Smooth muscle cell (in vitro differentiated cells): Measurements from ENCODE around the gene SMC6. TPM values are rescaled to one million over a fixed set of nuclear protein-coding genes. Genes with fewer than 3 reads are reported as not detected.

Experiments
- DNase-seq: peaks from one replicate; lab custom pipeline; 2025; ENCODE audit not compliant: unreplicated experiment; lab: John Stamatoyannopoulos, UW
- H2AFZ ChIP-seq: fragments of 200-600 bp; sonication (generic); 2 replicates; pipeline ENCODE4 v1.6.0; 2016; ENCODE audit warnings: antibody characterized with exemption, low read depth, mild to moderate bottlenecking
- H3F3A ChIP-seq: fragments of 200-600 bp; sonication (generic); 2 replicates; pipeline ENCODE4 v1.6.0; 2017; ENCODE audit warnings: antibody characterized with exemption, low read depth
- H3K27ac ChIP-seq: fragments of 200-600 bp; sonication (generic); 2 replicates; pipeline ENCODE4 v1.5.1; 2016; ENCODE audit warnings: low read depth, mild to moderate bottlenecking
- H3K27me3 ChIP-seq: fragments of 200-600 bp; sonication (generic); 2 replicates; pipeline ENCODE4 v1.6.1; 2016; ENCODE audit warnings: low read depth, mild to moderate bottlenecking
- H3K36me3 ChIP-seq: fragments of 200-600 bp; sonication (generic); 2 replicates; pipeline ENCODE4 v1.5.1; 2016; ENCODE audit warnings: low read depth
- H3K4me1 ChIP-seq: fragments of 200-600 bp; sonication (generic); 2 replicates; pipeline ENCODE4 v1.5.1; 2016; ENCODE audit warnings: low read depth
- H3K4me2 ChIP-seq: fragments of 200-600 bp; sonication (generic); 2 replicates; pipeline ENCODE4 v1.6.0; 2016; ENCODE audit warnings: mild to moderate bottlenecking
- H3K4me3 ChIP-seq: fragments of 200-600 bp; sonication (generic); 2 replicates; pipeline ENCODE4 v1.5.1; 2016; ENCODE audit warnings: mild to moderate bottlenecking
- H3K79me2 ChIP-seq: fragments of 200-600 bp; sonication (generic); 2 replicates; pipeline ENCODE4 v1.6.0; 2016; ENCODE audit warnings: low read depth, mild to moderate bottlenecking
- H3K9ac ChIP-seq: fragments of 200-600 bp; sonication (generic); 2 replicates; pipeline ENCODE4 v1.6.0; 2016; ENCODE audit warnings: low read depth
- H3K9me3 ChIP-seq: fragments of 200-600 bp; sonication (generic); replicated peaks from 2 replicates; pipeline ENCODE4 v1.5.1; 2016; ENCODE audit warnings: low read depth
- H4K20me1 ChIP-seq: fragments of 200-600 bp; sonication (generic); 2 replicates; pipeline ENCODE4 v1.6.0; 2016; ENCODE audit warnings: low read depth
- CTCF ChIP-seq: fragments of 200-600 bp; sonication (generic); IDR thresholded peaks from 2 replicates; pipeline ENCODE4 v1.5.1; 2017; ENCODE audit warnings: borderline replicate concordance, mild to moderate bottlenecking, antibody characterized with exemption; ENCODE audit not compliant: insufficient read depth, poor library complexity, severe bottlenecking
- WGBS: methylation state at CpG from one replicate; pipeline ENCODE4 v1.1.7; 2016; ENCODE audit warnings: low lambda C conversion rate; 5-methylcytosine and 5-hydroxymethylcytosine counted together
- polyA plus RNA-seq: library from polyadenylated mRNA; unstranded; fragments of >200 nt; fragmentation: Nextera tagmentation; extraction: Ambion mirVana; gene quantifications from 2 replicates; pipeline ENCODE4 v1.2.1, GENCODE V29; 2016
- total RNA-seq: library from RNA; depleted of rRNA; stranded (reverse); fragments of >200 nt; gene quantifications from 2 replicates; pipeline ENCODE4 v1.2.3, GENCODE V29; 2014

SMC6 gene
- total and polyA plus RNA-seq, 2 experiments from 2014 or later = 11.2 to 18.1 TPM

GRCh38 chr2:17646081-17646554, 107.5 kb downstream of the SMC6 start:
- no peak overlapping the region for H3K4me3 ChIP-seq
- H3K4me1 ChIP-seq = peaks cover 7% of the 10 kb centered on the region
- no peak overlapping the region for H3K9ac ChIP-seq
- no peaks in the 10 kb centered on the region for H3K27me3 ChIP-seq
- no peak for DNase-seq
- H4K20me1 ChIP-seq = no peaks in the 10 kb centered on the region
- peaks cover 7% of the 10 kb centered on the region for H3F3A ChIP-seq
- H3K4me2 ChIP-seq = peak overlapping the region; percentile 48
- no peaks in the 10 kb centered on the region for H3K9me3 ChIP-seq
- no peaks in the 10 kb centered on the region for H3K36me3 ChIP-seq
- H3K79me2 ChIP-seq = no peaks in the 10 kb centered on the region
- 4% methylated on average over 3 of the region's 3 CpGs for WGBS
- H3K27ac ChIP-seq = no peak overlapping the region
- no peak overlapping the region for H2AFZ ChIP-seq
- TF ChIP-seq CTCF = peak; percentile 76

GRCh38 chr2:17644997-17645720, 108.5 kb downstream of the SMC6 start:
- TF ChIP-seq CTCF = no peak
- H3K9ac ChIP-seq = no peak overlapping the region
- whole genome bisulfite sequencing = 77% methylated on average over 4 of the region's 4 CpGs
- no peaks in the 10 kb centered on the region for H3K27me3 ChIP-seq
- no peak overlapping the region for H2AFZ ChIP-seq
- H3F3A ChIP-seq = peaks cover 7% of the 10 kb centered on the region
- H3K79me2 ChIP-seq = no peaks in the 10 kb centered on the region
- no peak overlapping the region for H3K4me3 ChIP-seq
- no peaks in the 10 kb centered on the region for H3K9me3 ChIP-seq
- no peaks in the 10 kb centered on the region for H3K36me3 ChIP-seq
- peak overlapping the region; percentile 48 for H3K4me2 ChIP-seq
- H3K4me1 ChIP-seq = peaks cover 7% of the 10 kb centered on the region
- H4K20me1 ChIP-seq = no peaks in the 10 kb centered on the region
- no peak for DNase-seq
- peak overlapping the region; percentile 44 for H3K27ac ChIP-seq

GRCh38 chr2:17643031-17643615, 110.5 kb downstream of the SMC6 start:
- 11% methylated on average over 6 of the region's 6 CpGs for WGBS

More at GRCh38 chr2:17643031-17643615, 110.5 kb downstream of the SMC6 start:
- DNase-seq = no peak
- H3K4me3 ChIP-seq = no peak overlapping the region
- no peaks in the 10 kb centered on the region for H3K9me3 ChIP-seq
- TF ChIP-seq CTCF = no peak
- no peaks in the 10 kb centered on the region for H4K20me1 ChIP-seq
- no peak overlapping the region for H3K9ac ChIP-seq
- peaks cover 7% of the 10 kb centered on the region for H3F3A ChIP-seq
- H3K4me1 ChIP-seq = peaks cover 7% of the 10 kb centered on the region
- H3K27ac ChIP-seq = peak overlapping the region; percentile 71
- no peaks in the 10 kb centered on the region for H3K27me3 ChIP-seq
- no peaks in the 10 kb centered on the region for H3K36me3 ChIP-seq
- peak overlapping the region; percentile 25 for H3K4me2 ChIP-seq
- no peak overlapping the region for H2AFZ ChIP-seq
- no peaks in the 10 kb centered on the region for H3K79me2 ChIP-seq
